ENCODE measurements around the gene COMP.

COMP gene

GRCh38 chr19:18794029-18794313 lies 2.9 kb upstream of the COMP start:
- Histone ChIP-seq H3K4me1 (ENCODE audit: low read length) (peaks cover 30% of the 10 kb centered on the region), H3K4me3 (ENCODE audit: low read length) (no peak overlapping the region), H3K36me3 (replicated peaks; ENCODE audit: low read depth, low read length) (no peaks in the 10 kb centered on the region), H3K27ac (ENCODE audit: low read length) (no peak overlapping the region), H3K27me3 (ENCODE audit: low read depth, low read length) (peaks cover 63% of the 10 kb centered on the region), H3K79me2 (ENCODE audit: low read length) (no peaks in the 10 kb centered on the region), H3K9ac (ENCODE audit: low read length) (no peak overlapping the region), H2AFZ (ENCODE audit: low read depth, low read length) (no peak overlapping the region), H4K20me1 (ENCODE audit: insufficient read depth, low read length) (no peaks in the 10 kb centered on the region), H3K9me3 (ENCODE audit: insufficient read depth, low read length) (no peaks in the 10 kb centered on the region), H3K4me2 (ENCODE audit: low read length) (no peak overlapping the region)
- TF ChIP-seq EZH2phosphoT487 (IDR thresholded peaks at IDR 0.05; ENCODE audit: low read depth) (no peak), CTCF (IDR thresholded peaks at IDR 0.05; ENCODE audit: low read depth, low read length) (no peak)

- Histone ChIP-seq H2AFZ (ENCODE audit: low read depth, low read length) (no peak overlapping the region), H3K9ac (ENCODE audit: low read length) (no peak overlapping the region), H3K27me3 (ENCODE audit: low read depth, low read length) (peaks cover 59% of the 10 kb centered on the region)
Measured at GRCh38 chr19:18793144-18794028, 2.3 kb upstream of the COMP start.

GRCh38 chr19:18792661-18793060 lies 1.6 kb upstream of the COMP start:
- Histone ChIP-seq H3K4me1 (ENCODE audit: low read length) (peaks cover 31% of the 10 kb centered on the region), H3K4me2 (ENCODE audit: low read length) (no peak overlapping the region), H3K79me2 (ENCODE audit: low read length) (no peaks in the 10 kb centered on the region), H3K27me3 (ENCODE audit: low read depth, low read length) (peaks cover 56% of the 10 kb centered on the region), H3K4me3 (ENCODE audit: low read length) (no peak overlapping the region), H3K9me3 (ENCODE audit: insufficient read depth, low read length) (no peaks in the 10 kb centered on the region), H2AFZ (ENCODE audit: low read depth, low read length) (no peak overlapping the region), H3K9ac (ENCODE audit: low read length) (no peak overlapping the region), H4K20me1 (ENCODE audit: insufficient read depth, low read length) (no peaks in the 10 kb centered on the region), H3K27ac (ENCODE audit: low read length) (no peak overlapping the region), H3K36me3 (replicated peaks; ENCODE audit: low read depth, low read length) (no peaks in the 10 kb centered on the region)
- TF ChIP-seq CTCF (IDR thresholded peaks at IDR 0.05; ENCODE audit: low read depth, low read length) = no peak
- TF ChIP-seq EZH2phosphoT487 (IDR thresholded peaks at IDR 0.05; ENCODE audit: low read depth) = no peak

More at GRCh38 chr19:18793144-18794028, 2.3 kb upstream of the COMP start:
- H3K4me2 ChIP-seq (ENCODE audit: low read length) = no peak overlapping the region
- H4K20me1 ChIP-seq (ENCODE audit: insufficient read depth, low read length) = no peaks in the 10 kb centered on the region
- TF ChIP-seq EZH2phosphoT487 (IDR thresholded peaks at IDR 0.05; ENCODE audit: low read depth) = no peak
- TF ChIP-seq CTCF (IDR thresholded peaks at IDR 0.05; ENCODE audit: low read depth, low read length) = no peak
- no peaks in the 10 kb centered on the region for H3K9me3 ChIP-seq (ENCODE audit: insufficient read depth, low read length)
- no peaks in the 10 kb centered on the region for H3K79me2 ChIP-seq (ENCODE audit: low read length)
- H3K4me1 ChIP-seq (ENCODE audit: low read length) = peaks cover 31% of the 10 kb centered on the region
- H3K36me3 ChIP-seq (replicated peaks; ENCODE audit: low read depth, low read length) = no peaks in the 10 kb centered on the region
- H3K27ac ChIP-seq (ENCODE audit: low read length) = no peak overlapping the region
- H3K4me3 ChIP-seq (ENCODE audit: low read length) = no peak overlapping the region

- Histone ChIP-seq H2AFZ (ENCODE audit: low read depth, low read length) (no peak overlapping the region), H3K4me1 (ENCODE audit: low read length) (peaks cover 31% of the 10 kb centered on the region), H3K9me3 (ENCODE audit: insufficient read depth, low read length) (no peaks in the 10 kb centered on the region), H3K27me3 (ENCODE audit: low read depth, low read length) (peaks cover 46% of the 10 kb centered on the region), H3K36me3 (replicated peaks; ENCODE audit: low read depth, low read length) (no peaks in the 10 kb centered on the region), H3K27ac (ENCODE audit: low read length) (no peak overlapping the region), H3K79me2 (ENCODE audit: low read length) (no peaks in the 10 kb centered on the region), H3K9ac (ENCODE audit: low read length) (no peak overlapping the region), H3K4me2 (ENCODE audit: low read length) (no peak overlapping the region), H4K20me1 (ENCODE audit: insufficient read depth, low read length) (no peaks in the 10 kb centered on the region), H3K4me3 (ENCODE audit: low read length) (no peak overlapping the region)
- TF ChIP-seq EZH2phosphoT487 (IDR thresholded peaks at IDR 0.05; ENCODE audit: low read depth) = no peak
- no peak for TF ChIP-seq CTCF (IDR thresholded peaks at IDR 0.05; ENCODE audit: low read depth, low read length)
Measured at GRCh38 chr19:18791315-18791678, 192 bp upstream of the COMP start.
